ENCODE results near the gene LILRA6. TPM values are rescaled to one million over a fixed set of nuclear protein-coding genes. Genes with fewer than 3 reads are reported as not detected.
A peak's percentile ranks its signal among the peaks of the same experiment; 100 is the strongest.
"Not testable (repeated sequence)": the region's sequence is repeated elsewhere in the genome, so short reads cannot be mapped to it uniquely, and the experiment has no call there.

Gene LILRA6
- total and polyA plus RNA-seq, 8 donors: 0.53 to 51.5 (median 0.74) TPM

DNA sequence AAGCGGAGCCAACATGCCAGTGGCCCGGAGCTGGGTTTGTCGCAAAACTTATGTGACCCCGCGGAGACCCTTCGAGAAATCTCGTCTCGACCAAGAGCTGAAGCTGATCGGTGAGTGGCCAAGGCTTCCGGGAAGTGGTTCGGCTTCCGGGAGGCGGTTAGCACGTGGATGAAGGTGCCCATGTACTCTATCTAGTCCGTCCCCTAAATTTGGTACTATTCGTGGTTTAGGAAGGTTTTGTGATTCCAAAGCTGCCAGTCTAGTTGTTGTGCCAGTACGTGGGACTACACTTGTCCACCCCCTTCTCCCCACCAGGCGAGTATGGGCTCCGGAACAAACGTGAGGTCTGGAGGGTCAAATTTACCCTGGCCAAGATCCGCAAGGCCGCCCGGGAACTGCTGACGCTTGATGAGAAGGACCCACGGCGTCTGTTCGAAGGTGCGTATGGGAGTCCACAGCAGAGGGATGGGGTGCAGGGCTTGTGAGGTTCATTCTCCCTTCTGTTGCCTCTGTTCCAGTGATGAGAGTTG, 41.4 kb downstream of the LILRA6 start:
- Histone ChIP-seq H3K9me3 (no peaks in the 10 kb centered on the region), H3K27me3 (no peaks in the 10 kb centered on the region), H3K27ac (peak overlapping the region; percentile 94), H3K36me3 (peaks cover 0 to 51% of the 10 kb centered on the region in 2 donors), H3K4me3 (peak overlapping the region; percentile 68 to 90), H3K4me1 (peaks cover 45 to 55% of the 10 kb centered on the region in 2 donors)
- intact Hi-C loops (cut with DNase I): no loop called here
- ATAC-seq (no peak), DNase-seq (peak in 1 of 4 donors; percentile 78)
- TF ChIP-seq, protein P1, sequence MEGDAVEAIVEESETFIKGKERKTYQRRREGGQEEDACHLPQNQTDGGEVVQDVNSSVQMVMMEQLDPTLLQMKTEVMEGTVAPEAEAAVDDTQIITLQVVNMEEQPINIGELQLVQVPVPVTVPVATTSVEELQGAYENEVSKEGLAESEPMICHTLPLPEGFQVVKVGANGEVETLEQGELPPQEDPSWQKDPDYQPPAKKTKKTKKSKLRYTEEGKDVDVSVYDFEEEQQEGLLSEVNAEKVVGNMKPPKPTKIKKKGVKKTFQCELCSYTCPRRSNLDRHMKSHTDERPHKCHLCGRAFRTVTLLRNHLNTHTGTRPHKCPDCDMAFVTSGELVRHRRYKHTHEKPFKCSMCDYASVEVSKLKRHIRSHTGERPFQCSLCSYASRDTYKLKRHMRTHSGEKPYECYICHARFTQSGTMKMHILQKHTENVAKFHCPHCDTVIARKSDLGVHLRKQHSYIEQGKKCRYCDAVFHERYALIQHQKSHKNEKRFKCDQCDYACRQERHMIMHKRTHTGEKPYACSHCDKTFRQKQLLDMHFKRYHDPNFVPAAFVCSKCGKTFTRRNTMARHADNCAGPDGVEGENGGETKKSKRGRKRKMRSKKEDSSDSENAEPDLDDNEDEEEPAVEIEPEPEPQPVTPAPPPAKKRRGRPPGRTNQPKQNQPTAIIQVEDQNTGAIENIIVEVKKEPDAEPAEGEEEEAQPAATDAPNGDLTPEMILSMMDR (IDR thresholded peaks at IDR 0.05): no peak

DNA sequence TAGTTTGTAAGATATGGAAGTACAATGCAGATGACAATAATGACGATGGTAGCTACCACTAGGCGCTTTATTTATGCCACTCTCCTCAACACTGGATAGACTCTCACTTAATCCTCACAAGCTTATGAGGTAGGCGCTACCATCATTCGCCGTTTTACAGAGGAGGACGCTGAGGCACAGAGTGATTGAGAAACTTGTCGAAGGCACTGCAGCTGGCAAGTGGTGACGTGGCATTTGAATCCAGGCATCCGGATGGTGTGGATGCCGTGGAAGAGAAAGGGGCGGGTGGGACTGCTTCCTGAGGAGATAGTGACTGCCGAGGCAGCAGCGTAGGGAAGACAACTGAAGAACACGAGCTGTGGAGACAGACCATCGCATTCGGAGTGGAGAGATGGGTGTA, 43.2 kb downstream of the LILRA6 start:
- Histone ChIP-seq H3K36me3 (peaks cover 0 to 45% of the 10 kb centered on the region in 2 donors), H3K27ac (no peak overlapping the region)

DNA sequence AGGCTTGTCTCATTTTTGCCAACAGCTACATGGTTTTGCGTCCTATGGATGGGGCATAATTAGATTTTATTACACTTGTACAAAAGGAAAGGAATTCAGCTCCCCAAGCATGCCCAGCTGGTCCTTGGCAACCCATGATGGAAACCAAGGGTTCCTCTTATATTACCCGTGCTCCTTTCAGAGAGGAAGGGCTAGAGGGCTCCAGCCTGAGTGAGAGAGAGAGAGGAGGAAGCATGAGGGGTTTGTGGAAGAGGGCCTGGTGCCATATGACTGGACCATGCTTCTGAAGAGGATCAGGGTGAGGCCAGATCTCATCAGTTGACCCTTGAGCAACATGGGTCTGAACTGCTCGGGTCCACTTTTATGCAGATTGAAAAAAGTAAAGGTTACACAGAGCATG, 45.5 kb downstream of the LILRA6 start:
- H3K27me3 ChIP-seq: no peaks in the 10 kb centered on the region
- H3K4me3 ChIP-seq: no peak overlapping the region
- H3K9me3 ChIP-seq: no peaks in the 10 kb centered on the region
- peaks cover 0 to 38% of the 10 kb centered on the region in 2 donors for H3K36me3 ChIP-seq
- no peak for ATAC-seq
- peaks cover 11 to 23% of the 10 kb centered on the region in 2 donors for H3K4me1 ChIP-seq
- TF ChIP-seq, protein P1 (IDR thresholded peaks at IDR 0.05): no peak
- no peak overlapping the region for H3K27ac ChIP-seq
- intact Hi-C loops (cut with DNase I): no loop called here
- DNase-seq: no peak

More for the DNA sequence above, 43.2 kb downstream of the LILRA6 start:
- Histone ChIP-seq H3K4me1 (peaks cover 31 to 36% of the 10 kb centered on the region in 2 donors), H3K27me3 (no peaks in the 10 kb centered on the region), H3K9me3 (no peaks in the 10 kb centered on the region), H3K4me3 (no peak overlapping the region)
- DNase-seq: peak in 1 of 4 donors; percentile 23
- TF ChIP-seq, protein P1 (IDR thresholded peaks at IDR 0.05): no peak
- no peak for ATAC-seq
- intact Hi-C loops (cut with DNase I): no loop called here

DNA sequence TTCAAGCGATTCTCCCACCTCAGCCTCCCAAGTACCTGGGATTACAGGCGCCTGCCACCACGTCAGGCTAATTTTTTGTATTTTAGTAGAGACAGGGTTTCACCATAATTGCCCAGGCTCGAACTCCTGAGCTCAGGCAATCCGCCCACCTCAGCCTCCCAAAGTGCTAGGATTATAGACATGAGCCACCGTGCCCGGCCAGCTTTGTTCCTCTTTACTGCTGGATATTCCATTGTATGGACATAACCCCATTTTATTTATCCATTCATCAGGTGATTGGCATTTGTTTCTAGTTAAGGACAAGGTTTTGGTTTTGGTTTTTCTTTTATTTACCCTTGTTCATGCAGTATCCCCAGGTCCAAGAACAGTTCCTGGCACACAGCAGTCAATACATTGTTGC, 46.1 kb downstream of the LILRA6 start:
- intact Hi-C loops (cut with DNase I): no loop called here
- no peaks in the 10 kb centered on the region for H3K9me3 ChIP-seq
- DNase-seq (peak in 1 of 4 donors; percentile 17), ATAC-seq (no peak)
- H3K27ac ChIP-seq: no peak overlapping the region
- H3K27me3 ChIP-seq: no peaks in the 10 kb centered on the region
- no peak overlapping the region for H3K4me3 ChIP-seq
- peaks cover 0 to 32% of the 10 kb centered on the region in 2 donors for H3K36me3 ChIP-seq
- peaks cover 11 to 23% of the 10 kb centered on the region in 2 donors for H3K4me1 ChIP-seq
- TF ChIP-seq, protein P1 (IDR thresholded peaks at IDR 0.05): no peak

DNA sequence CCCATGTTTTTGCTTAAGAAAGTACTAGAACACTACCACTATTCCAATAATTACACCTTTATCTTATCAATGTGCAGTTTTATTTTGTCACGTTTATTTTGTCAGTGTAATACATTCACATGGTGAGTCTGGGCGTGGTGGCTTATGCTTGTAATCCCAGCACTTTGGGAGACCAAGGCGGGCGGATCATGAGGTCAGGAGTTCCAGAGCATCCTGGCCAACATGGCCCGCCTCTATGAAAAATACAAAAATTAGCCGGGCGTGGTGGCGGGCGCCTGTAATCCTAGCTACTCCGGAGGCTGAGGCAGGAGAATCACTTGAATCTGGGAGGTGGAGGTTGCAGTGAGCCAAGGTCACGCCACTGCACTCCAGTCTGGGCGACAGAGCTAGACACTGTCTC, 48.1 kb downstream of the LILRA6 start:
- H3K27me3 ChIP-seq; H3K9me3 ChIP-seq; H3K4me3 ChIP-seq; ATAC-seq; intact Hi-C loops (cut with DNase I); H3K27ac ChIP-seq: not testable (repeated sequence)
- peak in 1 of 4 donors; percentile 15 for DNase-seq
- Histone ChIP-seq H3K4me1 (peaks cover 7 to 17% of the 10 kb centered on the region in 2 donors), H3K36me3 (peaks cover 0 to 28% of the 10 kb centered on the region in 2 donors)

DNA sequence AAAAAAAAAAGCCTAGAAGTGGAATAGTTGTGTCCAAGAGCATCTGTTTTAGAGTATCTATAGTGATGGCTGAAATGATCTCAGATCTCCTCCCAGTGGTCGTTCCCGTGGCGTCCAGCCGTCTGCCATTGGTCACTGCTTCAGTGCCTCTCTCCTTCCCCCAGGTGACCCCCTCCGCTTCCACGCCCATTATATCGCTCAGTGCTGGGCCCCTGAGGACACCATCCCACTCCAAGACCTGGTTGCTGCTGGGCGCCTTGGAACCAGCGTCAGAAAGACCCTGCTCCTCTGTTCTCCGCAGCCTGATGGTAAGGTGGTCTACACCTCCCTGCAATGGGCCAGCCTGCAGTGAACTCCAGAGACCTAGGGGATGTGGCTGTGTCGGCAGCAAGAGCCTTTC, 49.6 kb downstream of the LILRA6 start:
- Histone ChIP-seq H3K27ac (no peak overlapping the region), H3K4me1 (peaks cover 11 to 26% of the 10 kb centered on the region in 2 donors), H3K4me3 (no peak overlapping the region), H3K36me3 (peaks cover 0 to 28% of the 10 kb centered on the region in 2 donors), H3K9me3 (no peaks in the 10 kb centered on the region), H3K27me3 (no peaks in the 10 kb centered on the region)
- DNase-seq (peak in 1 of 4 donors; percentile 62), ATAC-seq (no peak)
- TF ChIP-seq, protein P1 (IDR thresholded peaks at IDR 0.05): no peak
- intact Hi-C loops (cut with DNase I): no loop called here
